T-helper 2 cell treated with Interferon-gamma antibody and Interleukin-4, amounts not matched to agents 5 μg/mL and 100 μg/mL, for 36 hours (primary cell): ENCODE measurements around the gene TRNP1.
A peak's percentile ranks its signal among the peaks of the same experiment; 100 is the strongest.
"Not testable (repeated sequence)": the region's sequence is repeated elsewhere in the genome, so short reads cannot be mapped to it uniquely, and the experiment has no call there.

ENCODE experiments used
- DNase-seq: peaks from one replicate; pipeline ENCODE4 v3.0.0; 2021; ENCODE audit warnings: low spot score
- H3K27ac Mint-ChIP-seq: one replicate; pipeline ENCODE4 v1.8.0; 2021; ENCODE audit warnings: mild to moderate bottlenecking, mixed read lengths
- H3K27me3 Mint-ChIP-seq: one replicate; pipeline ENCODE4 v1.8.0; 2021; ENCODE audit warnings: low read depth, mixed read lengths
- H3K36me3 Mint-ChIP-seq: one replicate; pipeline ENCODE4 v1.8.0; 2021; ENCODE audit warnings: low read depth, mixed read lengths
- H3K4me1 Mint-ChIP-seq: one replicate; pipeline ENCODE4 v1.8.0; 2021; ENCODE audit warnings: low read depth, mixed read lengths
- H3K4me3 Mint-ChIP-seq: one replicate; pipeline ENCODE4 v1.8.0; 2022; ENCODE audit warnings: mild to moderate bottlenecking, moderate library complexity, mixed read lengths
- H3K9me3 Mint-ChIP-seq: one replicate; pipeline ENCODE4 v1.8.0; 2021; ENCODE audit warnings: mixed read lengths

Gene TRNP1

DNA sequence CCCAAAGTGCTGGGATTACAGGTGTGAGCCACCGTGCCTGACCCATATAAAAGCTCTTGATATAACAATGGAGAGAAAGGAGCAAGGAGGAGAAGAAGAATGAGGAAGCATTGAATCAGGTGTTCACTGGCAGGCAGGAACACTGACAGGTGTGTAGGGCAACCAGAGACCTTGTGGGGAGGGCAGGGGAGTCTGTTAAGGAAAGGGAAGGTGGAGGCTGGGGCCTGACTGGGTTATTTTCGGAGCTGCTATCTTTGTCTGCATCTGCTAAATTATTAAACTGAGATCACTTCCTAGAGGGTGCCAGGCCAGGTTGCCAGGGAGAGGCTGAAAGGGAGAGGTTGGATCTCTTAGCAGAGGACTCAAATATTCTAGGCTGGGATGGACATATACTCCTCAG, 6.8 kb upstream of the TRNP1 start:
- Mint-ChIP-seq H3K27ac (no peak overlapping the region), H3K4me3 (no peak overlapping the region), H3K4me1 (peaks cover 2% of the 10 kb centered on the region), H3K27me3 (peaks cover 41% of the 10 kb centered on the region), H3K36me3 (no peaks in the 10 kb centered on the region), H3K9me3 (no peaks in the 10 kb centered on the region)
- DNase-seq = no peak

DNA sequence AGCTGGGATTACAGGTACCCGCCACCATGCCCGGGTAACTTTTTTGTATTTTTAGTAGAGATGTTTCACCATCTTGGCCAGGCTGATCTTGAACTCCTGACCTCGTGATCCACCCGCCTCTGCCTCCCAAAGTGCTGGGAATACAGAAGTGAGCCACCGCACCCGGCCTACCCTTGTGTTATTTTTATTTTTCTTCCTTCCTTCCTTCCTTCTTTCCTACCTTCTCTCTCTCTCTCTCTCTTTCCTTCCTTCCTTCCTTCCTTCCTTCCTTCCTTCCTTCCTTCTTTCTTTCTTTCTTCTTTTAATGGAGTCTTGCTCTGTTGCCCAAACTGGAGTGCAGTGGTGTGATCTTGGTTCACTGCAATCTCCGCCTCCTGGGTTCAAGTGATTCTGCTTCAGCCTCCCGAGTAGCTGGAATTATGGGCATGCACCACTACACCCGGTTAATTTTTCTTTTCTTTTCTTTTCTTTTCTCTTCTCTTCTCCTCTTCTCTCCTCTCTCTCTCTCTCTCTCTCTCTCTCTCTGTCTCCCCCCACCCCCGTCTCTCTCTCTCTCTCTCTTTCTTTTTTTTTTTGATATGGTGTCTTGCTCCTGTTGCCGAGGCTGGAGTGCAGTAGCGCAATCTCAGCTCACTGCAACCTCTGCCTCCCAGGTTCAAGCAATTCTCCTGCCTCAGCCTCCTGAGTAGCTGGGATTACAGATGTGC, 3.9 kb upstream of the TRNP1 start:
- peaks cover 14% of the 10 kb centered on the region for H3K4me1 Mint-ChIP-seq
- not testable (repeated sequence) for H3K27ac Mint-ChIP-seq

DNA sequence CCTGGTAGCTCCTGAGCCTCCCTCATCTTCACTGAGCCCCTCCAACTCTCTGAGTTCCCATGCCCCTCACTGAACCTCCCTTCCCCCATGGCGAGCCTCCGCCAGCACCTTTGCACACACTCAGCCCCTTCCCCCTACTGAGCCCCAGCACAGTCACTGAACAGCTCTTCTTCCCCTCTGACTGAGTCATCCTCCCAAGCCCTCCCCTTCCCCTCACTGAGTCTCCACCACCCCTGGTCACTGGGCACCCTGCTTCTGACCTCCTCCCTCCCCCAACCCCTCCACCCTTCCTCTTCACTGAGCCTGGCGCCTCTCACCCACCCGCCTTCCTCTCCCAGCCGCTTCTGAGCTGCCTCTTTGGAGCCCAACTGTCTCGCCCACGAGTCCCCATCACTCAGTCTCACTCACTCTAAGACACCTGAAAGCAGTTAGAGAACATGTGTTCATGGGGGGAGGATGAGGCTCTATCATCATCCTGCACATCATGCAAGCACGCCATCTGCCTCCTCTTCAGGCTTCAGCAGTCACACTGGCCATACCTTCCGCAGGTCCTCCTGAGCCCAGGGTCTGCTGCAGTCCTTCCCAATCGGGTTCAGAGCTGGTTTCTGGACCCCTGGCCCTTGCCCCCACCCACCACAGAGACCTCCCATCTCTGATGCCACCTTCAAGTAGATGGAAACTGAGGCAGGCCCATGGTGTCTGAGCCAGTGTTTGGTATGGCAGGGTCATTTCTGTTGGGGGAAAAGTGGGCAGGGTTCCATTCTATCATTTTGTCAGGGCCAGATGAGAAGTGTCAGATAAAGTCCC, 2.0 kb upstream of the TRNP1 start:
- Mint-ChIP-seq H3K27me3 (peaks cover 60% of the 10 kb centered on the region), H3K4me3 (peak overlapping the region; percentile 36), H3K9me3 (no peaks in the 10 kb centered on the region), H3K4me1 (peaks cover 15% of the 10 kb centered on the region), H3K36me3 (no peaks in the 10 kb centered on the region), H3K27ac (no peak overlapping the region)
- DNase-seq = no peak

More for the DNA sequence above, 3.9 kb upstream of the TRNP1 start:
- H3K4me3 Mint-ChIP-seq, DNase-seq, H3K36me3 Mint-ChIP-seq, H3K9me3 Mint-ChIP-seq: not testable (repeated sequence)
- H3K27me3 Mint-ChIP-seq = peaks cover 49% of the 10 kb centered on the region

DNA sequence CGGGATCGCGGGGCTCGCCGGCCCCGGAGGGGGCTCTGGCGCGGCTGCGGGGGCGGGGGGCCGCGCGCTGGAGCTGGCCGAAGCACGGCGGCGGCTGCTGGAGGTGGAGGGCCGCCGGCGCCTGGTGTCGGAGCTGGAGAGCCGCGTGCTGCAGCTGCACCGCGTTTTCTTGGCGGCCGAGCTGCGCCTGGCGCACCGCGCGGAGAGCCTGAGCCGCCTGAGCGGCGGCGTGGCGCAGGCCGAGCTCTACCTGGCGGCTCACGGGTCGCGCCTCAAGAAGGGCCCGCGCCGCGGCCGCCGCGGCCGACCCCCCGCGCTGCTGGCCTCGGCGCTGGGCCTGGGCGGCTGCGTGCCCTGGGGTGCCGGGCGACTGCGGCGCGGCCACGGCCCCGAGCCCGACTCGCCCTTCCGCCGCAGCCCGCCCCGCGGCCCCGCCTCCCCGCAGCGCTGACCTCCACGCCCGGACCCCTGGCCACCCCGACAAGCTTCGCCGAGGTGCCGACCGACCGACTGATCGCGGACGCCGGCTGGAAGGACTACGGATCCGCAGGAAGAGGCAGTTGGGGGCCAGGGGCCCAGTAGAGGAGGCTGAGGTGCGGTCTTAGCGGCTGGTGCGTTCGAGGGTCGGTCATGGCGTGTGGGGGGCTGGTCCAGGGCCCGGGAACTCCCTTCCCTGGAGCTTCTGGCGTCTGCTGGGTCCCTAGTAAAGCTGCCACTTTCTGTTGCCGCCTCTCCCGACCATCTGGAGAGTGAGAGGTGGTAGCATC, 711 bp downstream of the TRNP1 start:
- H3K4me1 Mint-ChIP-seq = peaks cover 22% of the 10 kb centered on the region
- no peak overlapping the region for H3K27ac Mint-ChIP-seq
- H3K9me3 Mint-ChIP-seq = no peaks in the 10 kb centered on the region
- peak overlapping the region; percentile 64 for H3K4me3 Mint-ChIP-seq
- DNase-seq = peak; percentile 19
- peaks cover 69% of the 10 kb centered on the region for H3K27me3 Mint-ChIP-seq
- no peaks in the 10 kb centered on the region for H3K36me3 Mint-ChIP-seq

DNA sequence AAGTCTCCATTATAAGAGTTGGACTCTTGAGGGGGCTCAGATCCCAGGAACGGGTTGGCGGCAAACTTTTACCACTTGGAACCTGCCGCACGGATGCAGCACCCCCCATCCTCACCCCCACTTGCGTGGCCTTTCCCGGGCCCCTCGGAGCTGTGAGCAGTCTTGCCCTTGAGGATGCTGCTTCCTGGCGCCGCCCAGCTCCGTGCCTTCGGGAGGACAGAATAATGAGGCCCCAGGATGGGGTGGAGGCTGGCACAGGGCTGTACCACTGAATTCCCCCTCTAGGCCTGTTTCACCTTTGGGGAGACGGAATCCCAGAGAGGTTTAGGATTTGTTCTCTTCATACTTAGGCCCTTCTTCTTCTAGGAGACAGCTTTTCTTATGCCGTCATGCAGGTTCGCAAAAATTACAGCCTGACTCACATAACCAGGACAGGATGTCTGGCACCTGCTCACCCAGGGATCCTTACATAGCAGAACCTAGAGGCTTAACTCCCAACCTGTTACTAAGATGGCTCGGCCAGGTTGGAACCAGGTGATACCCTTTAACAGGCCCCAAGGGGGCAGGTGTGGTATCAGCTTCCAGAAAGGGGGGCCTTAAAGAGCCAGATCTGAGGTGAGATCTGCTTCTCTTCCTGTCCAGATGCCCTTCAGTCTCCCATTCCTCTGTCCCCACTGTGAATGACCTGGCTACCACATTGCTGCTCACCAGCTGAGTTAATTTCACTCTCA, 1.5 kb downstream of the TRNP1 start:
- Mint-ChIP-seq H3K27me3 (peaks cover 62% of the 10 kb centered on the region), H3K4me1 (peaks cover 22% of the 10 kb centered on the region), H3K36me3 (no peaks in the 10 kb centered on the region), H3K4me3 (peak overlapping the region; percentile 64), H3K9me3 (no peaks in the 10 kb centered on the region), H3K27ac (no peak overlapping the region)
- no peak for DNase-seq

DNA sequence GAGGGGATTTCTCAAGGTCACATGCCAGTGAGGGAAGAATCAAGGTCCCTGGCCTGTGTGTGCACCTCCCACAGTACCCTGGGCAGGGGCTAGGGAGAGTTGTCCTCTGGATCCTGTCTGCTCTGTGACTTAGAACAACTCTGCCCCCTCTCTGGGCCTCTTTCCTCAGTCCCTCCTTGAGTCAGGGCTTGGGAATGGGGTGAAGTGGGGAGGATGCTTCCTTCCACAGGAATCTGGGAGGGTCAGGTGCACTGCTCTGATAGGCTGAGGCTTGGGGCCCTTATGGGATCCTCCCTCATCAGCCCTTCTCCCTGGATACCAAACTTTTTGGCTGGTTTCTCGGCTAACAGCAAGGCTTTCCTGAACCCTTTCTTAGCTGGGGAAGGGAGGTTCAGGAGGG, 2.5 kb downstream of the TRNP1 start:
- no peaks in the 10 kb centered on the region for H3K9me3 Mint-ChIP-seq
- peaks cover 22% of the 10 kb centered on the region for H3K4me1 Mint-ChIP-seq
- DNase-seq = no peak
- peak overlapping the region; percentile 7 for H3K4me3 Mint-ChIP-seq
- no peaks in the 10 kb centered on the region for H3K36me3 Mint-ChIP-seq
- H3K27me3 Mint-ChIP-seq = peaks cover 53% of the 10 kb centered on the region
- no peak overlapping the region for H3K27ac Mint-ChIP-seq

DNA sequence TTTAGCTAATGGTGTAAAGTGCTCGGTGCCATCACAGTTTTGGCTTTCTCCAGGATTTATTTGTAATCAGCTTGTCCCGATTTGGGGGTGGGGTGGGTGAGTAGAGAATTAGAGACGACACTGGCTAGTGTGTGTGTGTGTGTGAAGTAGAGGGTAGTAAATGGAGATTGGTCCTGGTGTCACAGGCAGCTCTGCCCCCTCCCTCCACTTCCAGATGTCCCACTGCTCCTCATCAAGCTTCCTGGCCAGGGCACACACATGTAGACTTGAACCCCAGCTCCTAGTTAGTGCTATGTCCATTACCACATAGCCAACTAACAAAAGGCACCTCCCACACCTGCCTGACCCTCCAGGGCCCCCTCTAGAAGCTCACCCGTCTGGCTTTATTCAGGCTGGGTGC, 3.2 kb downstream of the TRNP1 start:
- Mint-ChIP-seq H3K36me3 (no peaks in the 10 kb centered on the region), H3K4me3 (no peak overlapping the region), H3K4me1 (peaks cover 20% of the 10 kb centered on the region), H3K27ac (no peak overlapping the region), H3K9me3 (no peaks in the 10 kb centered on the region), H3K27me3 (peaks cover 48% of the 10 kb centered on the region)
- DNase-seq = no peak

DNA sequence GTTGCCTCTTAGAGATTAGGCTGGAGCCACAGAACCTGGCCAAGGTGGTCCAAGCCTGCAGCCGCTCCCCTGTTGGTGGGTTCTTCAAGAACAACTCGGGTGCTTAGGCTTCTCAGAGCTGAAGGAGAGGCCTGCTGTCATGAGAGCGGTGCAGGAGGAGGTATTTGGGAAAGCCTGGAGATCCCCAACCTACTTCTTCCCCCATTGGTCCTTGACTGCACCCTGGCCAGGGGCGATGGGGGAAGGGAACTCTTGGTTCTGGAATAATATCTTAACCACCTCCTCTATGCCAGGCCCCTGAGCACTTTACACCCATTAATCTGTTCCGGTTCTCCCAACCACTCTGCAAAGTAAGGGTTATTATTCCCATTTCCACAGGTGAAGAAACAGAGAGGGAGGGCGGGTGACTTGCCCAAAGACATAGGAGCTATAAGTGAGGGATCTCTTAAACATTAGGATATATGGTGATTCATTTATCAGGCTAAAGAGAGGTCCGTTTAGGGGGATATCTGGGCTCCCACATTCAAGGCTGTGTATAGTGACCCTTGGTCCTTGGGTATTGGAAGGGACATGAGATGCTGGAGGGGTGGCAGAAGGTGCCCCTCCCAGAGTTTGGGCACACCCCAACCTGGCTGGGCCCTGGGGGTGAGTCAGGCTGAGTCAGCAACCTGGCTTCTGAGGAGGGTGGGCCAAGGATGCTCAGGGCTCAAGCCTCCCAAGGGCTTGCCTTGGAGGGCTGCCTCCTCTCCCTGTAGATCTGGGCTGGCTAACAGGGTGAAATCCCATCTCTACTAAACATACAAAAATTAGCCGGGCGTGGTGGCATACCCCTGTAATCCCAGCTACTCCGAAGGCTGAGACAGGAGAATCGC, 5.2 kb downstream of the TRNP1 start:
- Mint-ChIP-seq H3K36me3 (no peaks in the 10 kb centered on the region), H3K27me3 (peaks cover 41% of the 10 kb centered on the region), H3K27ac (no peak overlapping the region), H3K9me3 (no peaks in the 10 kb centered on the region), H3K4me3 (no peak overlapping the region), H3K4me1 (peaks cover 11% of the 10 kb centered on the region)
- DNase-seq = no peak

DNA sequence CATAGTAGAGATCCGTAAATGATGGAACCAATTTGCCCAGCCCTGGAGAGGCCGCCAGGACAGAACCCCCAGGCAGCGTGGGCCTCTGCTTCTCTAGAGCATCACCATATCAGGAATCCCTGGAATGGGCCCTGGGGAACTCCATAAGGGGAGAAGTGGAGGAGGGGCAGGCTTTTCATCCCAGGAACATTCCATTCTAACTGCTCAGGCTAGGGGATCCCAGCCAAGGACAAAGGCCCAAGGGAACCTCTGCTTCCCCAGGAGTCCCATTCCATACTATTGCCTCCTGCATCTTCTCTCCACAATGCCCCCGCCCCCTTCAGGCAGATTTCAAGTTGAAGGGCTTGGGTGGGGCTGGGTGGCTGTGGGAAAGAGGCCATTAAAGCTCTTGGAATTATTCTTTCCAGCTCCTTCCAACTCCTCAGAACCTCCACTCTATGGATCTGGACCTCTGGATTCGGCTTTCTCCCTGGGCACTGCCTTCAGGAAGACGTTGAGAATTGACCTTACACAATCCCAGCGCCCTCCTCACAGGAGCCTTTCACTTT, 6.0 kb downstream of the TRNP1 start:
- DNase-seq = no peak
- Mint-ChIP-seq H3K36me3 (no peaks in the 10 kb centered on the region), H3K27me3 (peaks cover 39% of the 10 kb centered on the region), H3K4me3 (no peak overlapping the region), H3K27ac (no peak overlapping the region), H3K9me3 (no peaks in the 10 kb centered on the region), H3K4me1 (peaks cover 9% of the 10 kb centered on the region)

DNA sequence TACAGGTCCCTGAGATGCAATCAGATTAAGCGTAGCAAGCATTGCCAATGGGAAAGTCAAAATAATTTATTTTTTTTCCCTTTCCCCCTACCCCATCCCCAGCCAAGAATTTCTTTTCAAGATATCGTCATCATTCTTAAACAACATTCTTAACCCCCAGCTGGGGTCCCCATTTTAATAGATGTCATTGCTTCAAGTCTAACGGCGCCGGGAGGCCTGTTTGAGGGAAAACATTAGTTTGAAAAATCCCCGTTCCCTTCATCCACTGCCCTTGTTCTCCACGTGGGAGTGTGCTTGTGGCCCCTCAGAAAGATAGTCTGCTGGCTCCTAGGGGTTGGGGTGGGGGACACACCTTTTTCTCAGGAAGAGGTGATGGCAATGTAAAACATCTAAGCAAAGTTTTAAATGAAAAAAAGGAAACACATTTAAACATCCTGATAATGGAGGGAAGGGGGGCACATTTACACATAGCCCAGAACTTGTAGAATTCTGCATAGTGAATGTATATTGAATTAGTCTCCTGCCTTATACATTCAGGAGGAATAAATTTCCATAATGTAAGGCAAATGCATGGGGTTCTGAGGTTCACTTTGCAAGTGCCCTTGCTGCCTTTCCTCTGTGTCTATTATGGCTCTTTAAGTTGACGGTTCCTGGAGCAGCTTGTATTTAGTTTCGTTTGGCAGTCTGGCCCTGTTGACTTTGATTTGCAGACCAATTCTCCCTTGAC, 6.8 kb downstream of the TRNP1 start:
- Mint-ChIP-seq H3K36me3 (no peaks in the 10 kb centered on the region), H3K9me3 (no peaks in the 10 kb centered on the region), H3K27ac (no peak overlapping the region), H3K4me1 (peaks cover 7% of the 10 kb centered on the region), H3K4me3 (no peak overlapping the region), H3K27me3 (peaks cover 31% of the 10 kb centered on the region)
- no peak for DNase-seq

DNA sequence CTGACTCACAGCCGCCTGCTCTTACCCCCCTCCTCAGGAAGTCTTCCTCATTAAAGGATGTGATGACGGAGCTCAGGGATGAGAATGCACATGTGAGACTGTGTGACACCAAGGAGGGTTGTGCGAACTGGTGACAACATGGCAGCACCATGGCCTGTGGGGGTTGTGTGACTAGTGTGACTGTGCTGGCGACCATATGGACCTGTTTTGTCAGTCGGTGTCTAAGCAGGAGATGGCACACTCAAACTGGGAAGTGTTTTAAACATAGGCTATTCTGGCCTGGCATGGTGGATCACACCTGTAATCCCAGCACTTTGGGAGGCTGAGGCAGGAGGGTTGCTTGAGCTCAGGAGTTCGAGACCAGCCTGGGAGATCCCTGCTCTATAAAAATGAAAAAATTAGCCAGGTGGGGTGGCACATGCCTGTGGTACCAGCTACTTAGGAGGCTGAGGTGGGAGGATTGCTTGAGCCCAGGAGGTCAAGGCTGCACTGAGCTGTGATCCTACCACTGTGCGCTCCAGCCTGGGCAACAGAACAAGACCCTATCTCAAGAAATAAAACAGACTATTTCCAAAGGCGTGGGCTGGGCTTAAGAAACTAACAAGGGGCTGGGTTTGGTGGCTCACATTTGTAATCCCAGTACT, 7.4 kb downstream of the TRNP1 start:
- no peaks in the 10 kb centered on the region for H3K36me3 Mint-ChIP-seq
- no peaks in the 10 kb centered on the region for H3K9me3 Mint-ChIP-seq
- no peak overlapping the region for H3K4me3 Mint-ChIP-seq
- DNase-seq = no peak
- H3K27me3 Mint-ChIP-seq = peaks cover 24% of the 10 kb centered on the region
- H3K4me1 Mint-ChIP-seq = peaks cover 7% of the 10 kb centered on the region
- H3K27ac Mint-ChIP-seq = no peak overlapping the region
